ENCODE data around the gene PDIA5.

DNA sequence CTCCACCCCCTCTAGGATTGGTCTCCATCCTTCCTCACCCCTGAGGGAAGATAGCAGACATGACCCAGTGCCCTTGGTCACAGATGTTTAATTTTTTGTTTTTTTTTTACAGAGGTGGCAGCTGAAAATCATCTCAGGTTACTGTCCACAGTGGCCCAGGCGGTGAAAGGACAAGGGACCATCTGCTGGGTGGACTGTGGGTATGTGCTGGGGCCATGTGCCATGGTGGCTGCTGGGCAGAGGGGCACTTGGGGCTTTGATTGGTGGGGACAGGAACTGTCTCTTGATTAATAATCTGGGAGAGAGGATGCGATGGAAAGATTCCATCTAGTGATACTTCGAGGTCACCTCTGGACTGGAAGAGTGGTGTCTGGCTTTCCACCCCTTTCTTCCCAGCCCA lies 25.4 kb downstream of the PDIA5 start:
- TF ChIP-seq CTCF (conservative IDR thresholded peaks at IDR 0.05; ENCODE audit: low read depth, low read length) (no peak), USF2 (IDR thresholded peaks at IDR 0.05; ENCODE audit: low read depth, low read length) (no peak), MAFK (IDR thresholded peaks at IDR 0.05; ENCODE audit: low read depth, low read length) (no peak), NFE2L2 (IDR thresholded peaks at IDR 0.05; ENCODE audit: low read depth, low read length) (no peak), RAD21 (IDR thresholded peaks at IDR 0.05; ENCODE audit: low read length) (no peak), FOS (IDR thresholded peaks at IDR 0.05; ENCODE audit: low read depth, low read length) (no peak), POLR2A (IDR thresholded peaks at IDR 0.05; ENCODE audit: low read depth, low read length) (no peak), CEBPB (IDR thresholded peaks at IDR 0.05; ENCODE audit: low read depth, low read length) (no peak), BHLHE40 (IDR thresholded peaks at IDR 0.05; ENCODE audit: low read depth, low read length) (no peak), SMC3 (IDR thresholded peaks at IDR 0.05; ENCODE audit: low read depth, low read length) (no peak), MAZ (IDR thresholded peaks at IDR 0.05; ENCODE audit: borderline replicate concordance, low read depth, low read length) (no peak)
